Chondrocyte (in vitro differentiated cells): Measurements from ENCODE around the gene UTP14A. TPM values are rescaled to one million over a fixed set of nuclear protein-coding genes. Genes with fewer than 3 reads are reported as not detected.
A peak's percentile ranks its signal among the peaks of the same experiment; 100 is the strongest.

Source experiments
- DNase-seq: peaks from one replicate; pipeline ENCODE4 v3.0.0; 2021; ENCODE audit warnings: mixed read lengths, low spot score
- H3K27ac Mint-ChIP-seq: one replicate; pipeline ENCODE4 v1.8.0; 2021; ENCODE audit warnings: mild to moderate bottlenecking, moderate library complexity, mixed read lengths; ENCODE audit not compliant: unreplicated experiment
- H3K27me3 Mint-ChIP-seq: 2 replicates; pipeline ENCODE4 v1.8.0; 2021; ENCODE audit warnings: low read depth, mixed read lengths
- H3K36me3 Mint-ChIP-seq: 2 replicates; pipeline ENCODE4 v1.8.0; 2021; ENCODE audit warnings: low read depth, mixed read lengths
- H3K4me1 Mint-ChIP-seq: 2 replicates; pipeline ENCODE4 v1.8.0; 2021; ENCODE audit warnings: low read depth, mild to moderate bottlenecking, mixed read lengths
- H3K4me3 Mint-ChIP-seq: one replicate; pipeline ENCODE4 v1.8.0; 2021; ENCODE audit warnings: mild to moderate bottlenecking, moderate library complexity, mixed read lengths; ENCODE audit not compliant: unreplicated experiment
- H3K9me3 Mint-ChIP-seq: 2 replicates; pipeline ENCODE4 v1.8.0; 2021; ENCODE audit warnings: low read depth, mixed read lengths
- total RNA-seq: library from RNA; stranded (reverse); gene quantifications from 3 replicates; pipeline ENCODE4 v1.2.1, GENCODE V29; 2021
- TF ChIP-seq, protein P1 (sequence below): fragments of 200-600 bp; sonication (generic); IDR thresholded peaks from 2 replicates; pipeline ENCODE4 v1.5.0; 2021; ENCODE audit warnings: antibody characterized with exemption, mild to moderate bottlenecking, moderate library complexity

Gene UTP14A
- total RNA-seq, 1 donor from 2014 or later: 13.9 TPM

- no peaks in the 10 kb centered on the region for H3K27me3 Mint-ChIP-seq
- TF ChIP-seq, protein P1, sequence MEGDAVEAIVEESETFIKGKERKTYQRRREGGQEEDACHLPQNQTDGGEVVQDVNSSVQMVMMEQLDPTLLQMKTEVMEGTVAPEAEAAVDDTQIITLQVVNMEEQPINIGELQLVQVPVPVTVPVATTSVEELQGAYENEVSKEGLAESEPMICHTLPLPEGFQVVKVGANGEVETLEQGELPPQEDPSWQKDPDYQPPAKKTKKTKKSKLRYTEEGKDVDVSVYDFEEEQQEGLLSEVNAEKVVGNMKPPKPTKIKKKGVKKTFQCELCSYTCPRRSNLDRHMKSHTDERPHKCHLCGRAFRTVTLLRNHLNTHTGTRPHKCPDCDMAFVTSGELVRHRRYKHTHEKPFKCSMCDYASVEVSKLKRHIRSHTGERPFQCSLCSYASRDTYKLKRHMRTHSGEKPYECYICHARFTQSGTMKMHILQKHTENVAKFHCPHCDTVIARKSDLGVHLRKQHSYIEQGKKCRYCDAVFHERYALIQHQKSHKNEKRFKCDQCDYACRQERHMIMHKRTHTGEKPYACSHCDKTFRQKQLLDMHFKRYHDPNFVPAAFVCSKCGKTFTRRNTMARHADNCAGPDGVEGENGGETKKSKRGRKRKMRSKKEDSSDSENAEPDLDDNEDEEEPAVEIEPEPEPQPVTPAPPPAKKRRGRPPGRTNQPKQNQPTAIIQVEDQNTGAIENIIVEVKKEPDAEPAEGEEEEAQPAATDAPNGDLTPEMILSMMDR: no peak
- no peak overlapping the region for H3K27ac Mint-ChIP-seq
- no peaks in the 10 kb centered on the region for H3K36me3 Mint-ChIP-seq
- H3K4me1 Mint-ChIP-seq: peaks cover 5% of the 10 kb centered on the region
- no peak for DNase-seq
- H3K9me3 Mint-ChIP-seq: no peaks in the 10 kb centered on the region
- no peak overlapping the region for H3K4me3 Mint-ChIP-seq
These were observed 55.5 kb downstream of the UTP14A start for GRCh38 chrX:129961180-129962083.

DNA sequence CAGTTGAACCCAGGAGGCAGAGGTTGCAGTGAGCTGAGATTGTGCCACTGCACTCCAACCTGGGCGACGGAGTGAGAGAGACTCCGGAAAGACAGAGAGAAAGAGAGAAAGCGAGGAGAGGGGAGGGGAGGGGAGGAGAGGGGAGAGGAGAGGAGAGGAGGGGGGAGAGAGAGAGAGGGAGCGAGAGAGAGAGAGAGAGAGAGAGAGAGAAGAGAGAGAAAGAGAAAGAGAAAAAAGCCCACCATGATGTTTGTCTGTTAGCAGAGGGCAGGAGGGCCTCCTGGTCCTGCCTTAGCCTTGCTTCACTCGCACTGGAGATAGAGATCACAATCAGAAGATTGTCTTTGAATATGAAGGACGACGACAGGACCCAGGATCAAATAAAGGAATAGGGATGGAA lies 57.8 kb downstream of the UTP14A start:
- H3K36me3 Mint-ChIP-seq: no peaks in the 10 kb centered on the region
- no peak overlapping the region for H3K4me3 Mint-ChIP-seq
- H3K9me3 Mint-ChIP-seq: no peaks in the 10 kb centered on the region
- DNase-seq: peak; percentile 9
- H3K4me1 Mint-ChIP-seq: peaks cover 5% of the 10 kb centered on the region
- H3K27me3 Mint-ChIP-seq: no peaks in the 10 kb centered on the region
- TF ChIP-seq, protein P1: no peak
- H3K27ac Mint-ChIP-seq: no peak overlapping the region

GRCh38 chrX:129965166-129965565 lies 59.2 kb downstream of the UTP14A start:
- Mint-ChIP-seq H3K27me3 (no peaks in the 10 kb centered on the region), H3K4me3 (no peak overlapping the region), H3K9me3 (no peaks in the 10 kb centered on the region), H3K27ac (no peak overlapping the region), H3K4me1 (peaks cover 5% of the 10 kb centered on the region), H3K36me3 (no peaks in the 10 kb centered on the region)
- peak; percentile 10 for DNase-seq
- TF ChIP-seq, protein P1: no peak

DNA sequence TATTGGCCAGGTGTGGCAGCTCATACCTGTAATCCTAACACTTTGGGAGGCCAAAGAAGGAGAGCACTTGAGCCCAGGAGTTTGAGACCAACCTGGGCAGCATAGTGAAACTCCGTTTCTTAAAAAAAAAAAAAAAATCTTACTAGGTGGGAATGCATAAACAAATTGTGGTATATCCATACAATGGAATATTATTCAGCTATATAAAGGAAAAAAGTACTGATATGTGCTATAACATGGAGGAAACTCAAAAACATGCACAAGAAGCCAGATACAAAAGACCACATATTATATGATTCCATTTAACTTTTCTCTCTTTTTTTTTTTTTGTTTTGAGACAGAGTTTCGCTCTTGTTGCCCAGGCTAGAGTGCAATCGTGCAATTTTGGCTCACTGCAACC lies 63.0 kb downstream of the UTP14A start:
- Mint-ChIP-seq H3K4me1 (no peaks in the 10 kb centered on the region), H3K4me3 (no peak overlapping the region), H3K9me3 (no peaks in the 10 kb centered on the region), H3K27me3 (peaks cover 8% of the 10 kb centered on the region), H3K36me3 (no peaks in the 10 kb centered on the region), H3K27ac (no peak overlapping the region)
- no peak for DNase-seq
- TF ChIP-seq, protein P1: no peak

DNA sequence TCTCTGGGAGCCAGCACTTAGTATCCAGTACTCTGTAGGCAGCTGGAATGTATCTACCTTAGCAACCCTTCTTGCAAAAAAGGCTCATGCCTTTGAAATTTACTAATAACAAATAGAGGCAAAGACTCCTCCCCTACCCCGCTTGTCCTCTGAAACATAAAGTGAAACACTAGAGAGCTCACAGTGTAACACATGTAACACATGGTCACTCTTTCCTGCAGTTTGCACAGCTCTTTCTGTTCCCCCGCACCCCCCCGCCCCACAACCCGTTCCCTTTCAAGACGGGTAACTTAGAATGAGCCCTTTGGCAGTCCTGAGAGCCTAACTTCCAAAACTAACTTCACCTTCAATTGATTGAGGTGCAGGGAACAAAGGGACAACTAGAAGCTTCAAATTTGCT lies 70.5 kb downstream of the UTP14A start:
- H3K9me3 Mint-ChIP-seq: no peaks in the 10 kb centered on the region
- DNase-seq: no peak
- no peaks in the 10 kb centered on the region for H3K36me3 Mint-ChIP-seq
- peaks cover 14% of the 10 kb centered on the region for H3K27me3 Mint-ChIP-seq
- TF ChIP-seq, protein P1: no peak
- H3K4me1 Mint-ChIP-seq: no peaks in the 10 kb centered on the region
- no peak overlapping the region for H3K4me3 Mint-ChIP-seq
- no peak overlapping the region for H3K27ac Mint-ChIP-seq

Other genes starting within 250 kb of the UTP14A start
- not detected in 3 replicates for gene XPNPEP2, start 167.2 kb upstream of the UTP14A start, total RNA-seq
- gene SASH3, start 126.2 kb upstream of the UTP14A start, total RNA-seq: not detected in 3 replicates
- gene ZDHHC9, start 62.3 kb upstream of the UTP14A start, total RNA-seq: 41.4 to 46.0 TPM (median 45.4 TPM) in 3 replicates
- 19.7 to 20.6 TPM (median 20.0 TPM) in 3 replicates for gene BCORL1, start 76.5 kb downstream of the UTP14A start, total RNA-seq
- 18.1 to 25.7 TPM (median 22.2 TPM) in 3 replicates for gene ELF4, start 204.3 kb downstream of the UTP14A start, total RNA-seq